G401 (cell line): ENCODE measurements around the gene TUSC7. TPM values are rescaled to one million over a fixed set of nuclear protein-coding genes. Genes with fewer than 3 reads are reported as not detected.

Experiments used
- DNase-seq: peaks from one replicate; pipeline ENCODE4 v3.0.0-alpha.2; 2015; ENCODE audit warnings: low spot score
- in situ Hi-C: cut with HindIII; loops from 2 replicates; pipeline ENCODE4 v1.10.0; 2016; ENCODE audit warnings: low sequenced_read_pairs, mixed read lengths
- total RNA-seq: library from RNA; depleted of rRNA; stranded (reverse); fragments of >200 nt; shearing (Covaris generic); gene quantifications from 2 replicates; pipeline ENCODE4 v1.2.3, GENCODE V29; 2014

The TUSC7 gene
- total RNA-seq, 1 experiment from 2014 or later = not detected

GRCh38 chr3:116749388-116749787 lies 39.8 kb downstream of the TUSC7 start:
- in situ Hi-C loops = no loop called here
- DNase-seq = no peak

DNA sequence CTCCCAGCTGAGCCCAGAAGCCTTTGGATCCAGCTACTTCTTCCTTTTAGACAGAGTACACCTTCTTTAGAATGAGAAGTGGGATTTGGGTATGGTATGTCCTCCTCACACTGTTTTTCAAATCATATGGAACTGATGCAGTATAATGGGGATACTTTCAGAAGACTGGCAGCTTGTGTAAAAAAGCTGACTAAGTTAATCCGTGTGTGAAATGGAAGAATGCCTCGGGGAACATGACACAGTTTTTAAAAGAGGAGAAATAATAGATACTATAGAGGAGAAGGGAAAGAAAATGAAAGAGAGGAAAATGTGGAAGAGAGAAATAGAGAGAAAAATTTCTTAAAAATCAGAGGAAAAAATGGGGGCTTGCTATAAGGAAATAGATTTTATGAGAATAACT lies 47.7 kb downstream of the TUSC7 start:
- peak; percentile 37 for DNase-seq
- in situ Hi-C loops = loop anchor here (25.0 kb wide), 1 partner anchor 95 kb away; no protein-coding TSS in a partner anchor

DNA sequence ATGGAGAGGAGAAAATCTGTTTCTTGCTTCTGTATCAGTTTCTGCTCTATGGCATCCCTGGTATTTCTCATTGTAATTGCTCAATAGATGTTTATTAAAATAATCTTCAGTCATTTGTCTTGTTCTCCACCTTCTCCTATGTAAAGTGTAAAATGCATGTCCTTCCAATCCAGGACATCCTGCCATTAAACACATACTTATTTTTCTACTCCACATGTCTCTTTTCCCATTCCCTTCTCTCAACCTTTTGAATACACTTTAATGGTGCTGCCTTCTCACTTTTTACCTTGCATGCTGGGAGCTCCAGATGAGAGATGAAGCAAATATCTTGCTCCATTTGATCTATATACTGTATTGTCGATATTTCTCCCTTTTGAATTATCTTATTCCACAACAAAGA lies 49.7 kb downstream of the TUSC7 start:
- in situ Hi-C loops = loop anchor here (25.0 kb wide), 1 partner anchor 97 kb away; no protein-coding TSS in a partner anchor

More for the DNA sequence above, 49.7 kb downstream of the TUSC7 start:
- DNase-seq = no peak
